B cell (primary cell): ENCODE data around the gene SPAG6. TPM values are rescaled to one million over a fixed set of nuclear protein-coding genes. Genes with fewer than 3 reads are reported as not detected.

Experiments
- ATAC-seq: fragments of 200-7000 bp; cut with Tn5 transposase; one replicate; pipeline ENCODE4 v1.10.0; 2021; ENCODE audit warnings: low read depth, mild to moderate bottlenecking, moderate number of reproducible peaks, moderate library complexity
- CTCF ChIA-PET: fragments of 350-600 bp; sonication (Branson Sonifier 250); formaldehyde crosslinking; loops from one replicate; lab custom pipeline; 2021; ENCODE audit warnings: antibody characterized with exemption, inconsistent platforms; lab: Charles Lee
- POLR2A ChIA-PET: fragments of 350-600 bp; sonication (Branson Sonifier 250); formaldehyde crosslinking; loops from one replicate; lab custom pipeline; 2021; ENCODE audit warnings: antibody characterized with exemption; lab: Charles Lee
- DNase-seq: peaks from one replicate; pipeline ENCODE4 v3.0.0; 2013
- H2AFZ ChIP-seq: 2 replicates; pipeline ENCODE4 v1.6.1; 2012; ENCODE audit warnings: mild to moderate bottlenecking, low read depth, low read length; ENCODE audit not compliant: insufficient read depth, poor library complexity, severe bottlenecking
- H3K27ac ChIP-seq, 2 donors: 1 replicate in 1 of 2; 2 replicates in 1 of 2; pipeline ENCODE4 v1.5.1; 2012 to 2013; ENCODE audit warnings: low read length in 2 of 2, mild to moderate bottlenecking in 2 of 2, moderate library complexity in 1 of 2
- H3K27me3 ChIP-seq, 4 experiments: fragments of 200-600 bp in 1 of 4; sonication (generic) in 1 of 4; replicated peaks in 1 of 4; 1 replicate in 2 of 4; 2 replicates in 2 of 4; pipeline versions ENCODE4 v1.6.1 to v1.7.0; 2013 to 2016; ENCODE audit warnings: low read length in 3 of 4, mild to moderate bottlenecking in 2 of 4, mixed read lengths in 1 of 4, moderate library complexity in 1 of 4; ENCODE audit not compliant: insufficient read depth in 4 of 4, control insufficient read depth in 3 of 4; ENCODE audit errors: control extremely low read depth in 1 of 4
- H3K36me3 ChIP-seq, 2 experiments: replicated peaks in 1 of 2; 1 replicate in 1 of 2; 2 replicates in 1 of 2; pipeline versions ENCODE4 v1.6.1 to v1.7.1; 2013; ENCODE audit warnings: low read length in 1 of 2; ENCODE audit not compliant: insufficient read depth in 2 of 2, control insufficient read depth in 1 of 2; ENCODE audit errors: control extremely low read depth in 1 of 2, extremely low read depth in 1 of 2
- H3K4me1 ChIP-seq, 2 donors: fragments of 200-600 bp in 1 of 2; sonication (generic) in 1 of 2; 1 replicate in 1 of 2; 2 replicates in 1 of 2; pipeline versions ENCODE4 v1.5.1 to v1.6.1; 2013 to 2017; ENCODE audit warnings: low read length in 2 of 2; ENCODE audit not compliant: control insufficient read depth in 2 of 2, insufficient read depth in 2 of 2
- H3K4me2 ChIP-seq: replicated peaks from 2 replicates; pipeline ENCODE3; 2012; ENCODE audit warnings: mild to moderate bottlenecking, low read depth, low read length; ENCODE audit not compliant: poor library complexity, severe bottlenecking
- H3K4me3 ChIP-seq, 5 experiments: fragments of 200-600 bp in 1 of 5; sonication (generic) in 1 of 5; 1 replicate in 3 of 5; 2 replicates in 2 of 5; pipeline versions ENCODE4 v1.5.1 to v1.7.0; 2011 to 2016; ENCODE audit warnings: low read length in 4 of 5, mild to moderate bottlenecking in 4 of 5, low read depth in 2 of 5, control low read depth in 1 of 5, moderate library complexity in 1 of 5; ENCODE audit not compliant: insufficient read depth in 1 of 5; ENCODE audit errors: control extremely low read depth in 1 of 5, extremely low read depth in 1 of 5
- H3K79me2 ChIP-seq: fragments of 200-600 bp; sonication (generic); one replicate; pipeline ENCODE4 v1.6.0; 2016; ENCODE audit warnings: low read length; ENCODE audit not compliant: control insufficient read depth, insufficient read depth
- H3K9ac ChIP-seq: fragments of 200-600 bp; sonication (generic); 2 replicates; pipeline ENCODE4 v1.6.1; 2017; ENCODE audit warnings: mild to moderate bottlenecking, low read length, moderate library complexity
- H3K9me3 ChIP-seq, 3 donors: one replicate each; pipeline versions ENCODE4 v1.6.1 to v1.7.1; 2013; ENCODE audit warnings: low read length in 2 of 3; ENCODE audit not compliant: control insufficient read depth in 2 of 3, insufficient read depth in 1 of 3; ENCODE audit errors: control extremely low read depth in 1 of 3
- H4K20me1 ChIP-seq: 2 replicates; pipeline ENCODE4 v1.6.0; 2012; ENCODE audit warnings: mild to moderate bottlenecking, low read length; ENCODE audit not compliant: insufficient read depth, control insufficient read depth, poor library complexity, severe bottlenecking
- H3K27ac Mint-ChIP-seq: one replicate; pipeline ENCODE4 v1.8.0; 2021; ENCODE audit warnings: mixed read lengths
- H3K27me3 Mint-ChIP-seq: one replicate; pipeline ENCODE4 v1.8.0; 2021; ENCODE audit warnings: mixed read lengths
- H3K4me1 Mint-ChIP-seq: one replicate; pipeline ENCODE4 v1.8.0; 2021; ENCODE audit warnings: mixed read lengths
- H3K4me3 Mint-ChIP-seq: one replicate; pipeline ENCODE4 v1.8.0; 2021; ENCODE audit warnings: mixed read lengths
- H3K9me3 Mint-ChIP-seq: one replicate; pipeline ENCODE4 v1.8.0; 2022; ENCODE audit warnings: mixed read lengths; ENCODE audit not compliant: insufficient read depth
- EZH2 ChIP-seq: IDR thresholded peaks from 2 replicates; pipeline ENCODE4 v1.6.1; 2012; ENCODE audit warnings: borderline replicate concordance, low read depth, mild to moderate bottlenecking, moderate library complexity, low read length; ENCODE audit not compliant: insufficient read depth, poor library complexity, severe bottlenecking
- WGBS: methylation state at CpG from one replicate; pipeline ENCODE4 v1.1.5; 2013; ENCODE audit warnings: missing lambda C conversion rate; ENCODE audit not compliant: insufficient coverage; 5-methylcytosine and 5-hydroxymethylcytosine counted together
- intact Hi-C: fragments of 100-400 bp; cut with micrococcal nuclease; formaldehyde crosslinking; loops from one replicate; pipeline ENCODE4 v1.10.0; 2022
- polyA plus RNA-seq: library from polyadenylated mRNA; depleted of rRNA; stranded (reverse); fragments of >200 nt; gene quantifications from 2 replicates; pipeline ENCODE4 v1.2.3, GENCODE V29; 2012
- total RNA-seq, 2 donors: library from RNA; stranded (reverse); fragments of 120-200 nt in 1 of 2; gene quantifications; 1 replicate in 1 of 2; 2 replicates in 1 of 2; pipeline versions ENCODE4 v1.2.3 to v1.2.4, GENCODE V29; 2013 to 2022
- TF ChIP-seq, protein P1 (sequence below): fragments of 200-600 bp; IDR thresholded peaks from one replicate; pipeline ENCODE4 v1.8.0; 2022; ENCODE audit warnings: antibody characterized with exemption, mild to moderate bottlenecking

The SPAG6 gene
- total and polyA plus RNA-seq, 2 donors (not counting 1 experiment from before 2014, with no cell fraction given) = not detected

DNA sequence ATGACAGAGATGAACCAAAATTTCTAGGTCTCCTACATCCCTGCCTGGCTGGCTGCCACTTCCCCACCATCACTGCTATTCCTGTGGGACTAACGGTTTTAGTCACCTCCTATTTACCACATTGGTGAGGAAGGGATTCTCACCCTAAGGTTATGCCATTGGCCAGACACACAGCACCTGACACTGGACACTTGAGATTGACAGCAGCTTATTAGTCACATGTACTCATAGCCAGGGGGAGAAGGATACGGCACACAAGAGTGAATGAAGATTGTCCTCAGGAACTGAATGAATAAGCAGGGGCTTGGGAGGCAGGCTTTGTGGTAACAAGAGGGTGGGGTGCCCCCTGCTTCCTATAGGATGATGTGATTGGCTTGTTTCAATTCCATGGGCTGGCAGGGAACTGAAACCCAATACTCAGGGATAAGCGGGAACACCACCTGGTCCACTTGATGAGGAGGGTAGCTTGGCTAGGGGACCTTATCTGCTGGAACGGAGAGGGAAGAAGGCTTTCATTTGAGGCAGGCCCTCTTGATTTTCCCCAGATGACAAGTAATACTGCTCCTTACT lies 99.0 kb downstream of the SPAG6 start:
- H3K9me3 ChIP-seq = no peaks in the 10 kb centered on the region
- POLR2A ChIA-PET = no interaction called here

GRCh38 chr10:22445495-22445894 lies 100.2 kb downstream of the SPAG6 start:
- H3K4me2 ChIP-seq = no peak overlapping the region
- DNase-seq = no peak
- no peaks in the 10 kb centered on the region for H3K27me3 Mint-ChIP-seq
- POLR2A ChIA-PET = interaction anchor here (0.7 to 1.4 kb wide), 2 partner anchors 9 kb away, joined by 3 read pairs; no protein-coding TSS in a partner anchor
- no peak overlapping the region for H3K4me3 ChIP-seq
- peaks cover 0 to 5% (median 0%) of the 10 kb centered on the region in 4 experiments for H3K27me3 ChIP-seq
- peaks cover 18% of the 10 kb centered on the region for H3K4me1 Mint-ChIP-seq
- no peak overlapping the region for H2AFZ ChIP-seq
- no peaks in the 10 kb centered on the region for H3K9me3 ChIP-seq
- peaks cover 4 to 15% of the 10 kb centered on the region in 2 donors for H3K4me1 ChIP-seq
- no peak overlapping the region for H3K27ac ChIP-seq
- H3K9me3 Mint-ChIP-seq = no peaks in the 10 kb centered on the region
- H3K4me3 Mint-ChIP-seq = no peak overlapping the region
- no peak overlapping the region for H3K27ac Mint-ChIP-seq
- no peak for ATAC-seq
- CTCF ChIA-PET = interaction anchor here (1.2 to 1.3 kb wide), 2 partner anchors 9 to 106 kb away, joined by 3 to 4 read pairs; no protein-coding TSS in a partner anchor
- no peak overlapping the region for H3K9ac ChIP-seq
- peaks cover 20% of the 10 kb centered on the region for H3K79me2 ChIP-seq
- no peak for TF ChIP-seq EZH2
- TF ChIP-seq, protein P1, sequence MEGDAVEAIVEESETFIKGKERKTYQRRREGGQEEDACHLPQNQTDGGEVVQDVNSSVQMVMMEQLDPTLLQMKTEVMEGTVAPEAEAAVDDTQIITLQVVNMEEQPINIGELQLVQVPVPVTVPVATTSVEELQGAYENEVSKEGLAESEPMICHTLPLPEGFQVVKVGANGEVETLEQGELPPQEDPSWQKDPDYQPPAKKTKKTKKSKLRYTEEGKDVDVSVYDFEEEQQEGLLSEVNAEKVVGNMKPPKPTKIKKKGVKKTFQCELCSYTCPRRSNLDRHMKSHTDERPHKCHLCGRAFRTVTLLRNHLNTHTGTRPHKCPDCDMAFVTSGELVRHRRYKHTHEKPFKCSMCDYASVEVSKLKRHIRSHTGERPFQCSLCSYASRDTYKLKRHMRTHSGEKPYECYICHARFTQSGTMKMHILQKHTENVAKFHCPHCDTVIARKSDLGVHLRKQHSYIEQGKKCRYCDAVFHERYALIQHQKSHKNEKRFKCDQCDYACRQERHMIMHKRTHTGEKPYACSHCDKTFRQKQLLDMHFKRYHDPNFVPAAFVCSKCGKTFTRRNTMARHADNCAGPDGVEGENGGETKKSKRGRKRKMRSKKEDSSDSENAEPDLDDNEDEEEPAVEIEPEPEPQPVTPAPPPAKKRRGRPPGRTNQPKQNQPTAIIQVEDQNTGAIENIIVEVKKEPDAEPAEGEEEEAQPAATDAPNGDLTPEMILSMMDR = no peak
- H3K36me3 ChIP-seq = no peaks in the 10 kb centered on the region
- 100% methylated on average over 1 of the region's 3 CpGs for WGBS
- intact Hi-C loops = no loop called here
- no peaks in the 10 kb centered on the region for H4K20me1 ChIP-seq

More for the DNA sequence above, 99.0 kb downstream of the SPAG6 start:
- Histone ChIP-seq H3K9ac (no peak overlapping the region), H3K4me3 (no peak overlapping the region), H3K27ac (no peak overlapping the region), H3K4me2 (no peak overlapping the region), H3K79me2 (peaks cover 27% of the 10 kb centered on the region), H3K36me3 (no peaks in the 10 kb centered on the region), H2AFZ (no peak overlapping the region), H3K4me1 (peaks cover 4 to 15% of the 10 kb centered on the region in 2 donors), H3K27me3 (peaks cover 0 to 5% (median 0%) of the 10 kb centered on the region in 4 experiments), H4K20me1 (no peaks in the 10 kb centered on the region)
- CTCF ChIA-PET = interaction anchor here (0.8 to 1.3 kb wide), 2 partner anchors 103 to 105 kb away, joined by 3 read pairs; no protein-coding TSS in a partner anchor
- no peak for TF ChIP-seq EZH2
- TF ChIP-seq, protein P1 = no peak
- no peak overlapping the region for H3K27ac Mint-ChIP-seq
- H3K4me3 Mint-ChIP-seq = no peak overlapping the region
- DNase-seq (no peak), ATAC-seq (no peak)
- WGBS = 96% methylated on average over 3 of the region's 4 CpGs
- no peaks in the 10 kb centered on the region for H3K27me3 Mint-ChIP-seq
- no peaks in the 10 kb centered on the region for H3K9me3 Mint-ChIP-seq
- H3K4me1 Mint-ChIP-seq = peaks cover 22% of the 10 kb centered on the region
- intact Hi-C loops = no loop called here
